ENCODE results near the gene MNT. TPM values are rescaled to one million over a fixed set of nuclear protein-coding genes. Genes with fewer than 3 reads are reported as not detected.

The MNT gene
- total RNA-seq, 1 experiment from 2014 or later = 38.9 TPM

GRCh38 chr17:2395258-2396181, 5.3 kb downstream of the MNT start:
- no peaks in the 10 kb centered on the region for H3K79me1 ChIP-seq (ENCODE audit: insufficient read depth, low read depth, low read length, poor library complexity, severe bottlenecking)
- DNase-seq = peak; percentile 40
- no peaks in the 10 kb centered on the region for H4K20me1 ChIP-seq (ENCODE audit: control insufficient read depth, insufficient read depth, insufficient read length)
- no peak overlapping the region for H3K14ac ChIP-seq (ENCODE audit: insufficient read depth, low read length)
- H4K5ac ChIP-seq (ENCODE audit: insufficient read length, low read depth, low read length) = no peak overlapping the region
- no peak overlapping the region for H3T11ph ChIP-seq (ENCODE audit: low read length)
- Mint-ChIP-seq H3K4me1 (peaks cover 38 to 54% of the 10 kb centered on the region in 2 experiments), H3K27ac (peak overlapping the region in 2 of 3 experiments; percentile 66 to 86; a peak in 4 of 7 replicates), H3K36me3 (ENCODE audit: insufficient read depth in 1 of 3, low read depth in 3 of 3) (peaks cover 0 to 5% (median 4%) of the 10 kb centered on the region in 3 experiments; a peak in 3 of 7 replicates), H3K27me3 (ENCODE audit: low read depth) (peaks cover 1% of the 10 kb centered on the region; the same call in 1 of the 2 replicates), H3K9me3 (no peaks in the 10 kb centered on the region; a peak in 2 of 5 replicates), H3K4me3 (peak overlapping the region; percentile 45 to 76)
- H3K18ac ChIP-seq (ENCODE audit: insufficient read length, low read depth, low read length) = no peak overlapping the region
- no peak overlapping the region for H3K23ac ChIP-seq (ENCODE audit: insufficient read length, low read depth, low read length)
- H3K56ac ChIP-seq (ENCODE audit: insufficient read length, low read depth, low read length) = no peak overlapping the region
- H3K4me1 ChIP-seq (ENCODE audit: insufficient read depth, low read length) = peaks cover 11% of the 10 kb centered on the region; the same call in 1 of the 2 replicates
- H2BK12ac ChIP-seq (ENCODE audit: insufficient read length, low read depth, low read length) = no peak overlapping the region
- no peak overlapping the region for H3K9ac ChIP-seq (ENCODE audit: extremely low read depth, insufficient read length, low read length)
- H2BK5ac ChIP-seq (ENCODE audit: insufficient read length, low read length) = no peak overlapping the region
- H3K23me2 ChIP-seq (ENCODE audit: insufficient read length, low read depth, low read length, poor library complexity, severe bottlenecking) = peaks cover 17% of the 10 kb centered on the region
- no peak overlapping the region for H4K8ac ChIP-seq (replicated peaks; ENCODE audit: insufficient read length, low read depth, low read length)
- H4K91ac ChIP-seq (ENCODE audit: insufficient read length, low read depth, low read length) = no peak overlapping the region
- H2AFZ ChIP-seq (ENCODE audit: low read length) = no peak overlapping the region
- no CpG with 5 or more reads among the region's 28 CpGs for WGBS (ENCODE audit: extremely low coverage, insufficient read length, low lambda C conversion rate)
- H3K4ac ChIP-seq (ENCODE audit: low read depth, low read length) = no peak overlapping the region
- no peak overlapping the region for H3K27ac ChIP-seq (ENCODE audit: insufficient read length, low read depth, low read length)
- H2BK20ac ChIP-seq (ENCODE audit: low read depth, low read length, poor library complexity, severe bottlenecking) = no peak overlapping the region
- H2BK120ac ChIP-seq (ENCODE audit: low read depth, low read length, poor library complexity, severe bottlenecking) = no peak overlapping the region
- no peaks in the 10 kb centered on the region for H3K9me3 ChIP-seq (ENCODE audit: control insufficient read depth, low read depth, low read length)
- no peaks in the 10 kb centered on the region for H3K27me3 ChIP-seq (ENCODE audit: insufficient read depth, low read length)
- TF ChIP-seq, protein P1, sequence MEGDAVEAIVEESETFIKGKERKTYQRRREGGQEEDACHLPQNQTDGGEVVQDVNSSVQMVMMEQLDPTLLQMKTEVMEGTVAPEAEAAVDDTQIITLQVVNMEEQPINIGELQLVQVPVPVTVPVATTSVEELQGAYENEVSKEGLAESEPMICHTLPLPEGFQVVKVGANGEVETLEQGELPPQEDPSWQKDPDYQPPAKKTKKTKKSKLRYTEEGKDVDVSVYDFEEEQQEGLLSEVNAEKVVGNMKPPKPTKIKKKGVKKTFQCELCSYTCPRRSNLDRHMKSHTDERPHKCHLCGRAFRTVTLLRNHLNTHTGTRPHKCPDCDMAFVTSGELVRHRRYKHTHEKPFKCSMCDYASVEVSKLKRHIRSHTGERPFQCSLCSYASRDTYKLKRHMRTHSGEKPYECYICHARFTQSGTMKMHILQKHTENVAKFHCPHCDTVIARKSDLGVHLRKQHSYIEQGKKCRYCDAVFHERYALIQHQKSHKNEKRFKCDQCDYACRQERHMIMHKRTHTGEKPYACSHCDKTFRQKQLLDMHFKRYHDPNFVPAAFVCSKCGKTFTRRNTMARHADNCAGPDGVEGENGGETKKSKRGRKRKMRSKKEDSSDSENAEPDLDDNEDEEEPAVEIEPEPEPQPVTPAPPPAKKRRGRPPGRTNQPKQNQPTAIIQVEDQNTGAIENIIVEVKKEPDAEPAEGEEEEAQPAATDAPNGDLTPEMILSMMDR (conservative IDR thresholded peaks at IDR 0.05) = no peak
- peak overlapping the region; percentile 28 for H3K4me2 ChIP-seq (ENCODE audit: insufficient read depth, insufficient read length, low read length)
- no peak overlapping the region for H2BK15ac ChIP-seq (ENCODE audit: low read depth, low read length)
- H3K79me2 ChIP-seq (ENCODE audit: insufficient read depth, low read length) = peaks cover 2% of the 10 kb centered on the region; the same call in 1 of the 2 replicates
- H2AK5ac ChIP-seq (ENCODE audit: insufficient read length, low read length) = no peak overlapping the region

Measured in H9 (cell line).